Fibroblast of mammary gland (primary cell): ENCODE results near the gene MRPL47.

ENCODE experiments used
- DNase-seq: peaks from one replicate; pipeline ENCODE4 v3.0.0-alpha.2; 2010; ENCODE audit warnings: low read depth
- H3K4me3 ChIP-seq: 2 replicates; pipeline ENCODE4 v1.5.1; 2011; ENCODE audit warnings: low read depth, mild to moderate bottlenecking, low read length, moderate library complexity; ENCODE audit not compliant: control insufficient read depth
- CTCF ChIP-seq: conservative IDR thresholded peaks from 2 replicates; pipeline ENCODE4 v1.5.1; 2011; ENCODE audit warnings: low read depth, low read length, inconsistent platforms; ENCODE audit not compliant: control insufficient read depth, insufficient read depth

Gene MRPL47

GRCh38 chr3:179613807-179614206 lies 9.4 kb upstream of the MRPL47 start:
- no peak overlapping the region for H3K4me3 ChIP-seq
- TF ChIP-seq CTCF: no peak
- DNase-seq: peak; percentile 20

- no peak for TF ChIP-seq CTCF
- no peak for DNase-seq
- no peak overlapping the region for H3K4me3 ChIP-seq
Observed at GRCh38 chr3:179610066-179610465, 5.6 kb upstream of the MRPL47 start.

GRCh38 chr3:179608931-179609720 lies 4.7 kb upstream of the MRPL47 start:
- no peak for TF ChIP-seq CTCF

GRCh38 chr3:179606534-179607085 lies 2.2 kb upstream of the MRPL47 start:
- no peak for DNase-seq
- H3K4me3 ChIP-seq: no peak overlapping the region
- no peak for TF ChIP-seq CTCF

More at GRCh38 chr3:179608931-179609720, 4.7 kb upstream of the MRPL47 start:
- no peak for DNase-seq
- H3K4me3 ChIP-seq: no peak overlapping the region

GRCh38 chr3:179603831-179604230 lies 607 bp downstream of the MRPL47 start:
- peak overlapping the region; percentile 68 for H3K4me3 ChIP-seq
- no peak for DNase-seq
- no peak for TF ChIP-seq CTCF

- no peak for TF ChIP-seq CTCF
- peak overlapping the region; percentile 68 for H3K4me3 ChIP-seq
- no peak for DNase-seq
Observed at GRCh38 chr3:179603321-179603720, 1.1 kb downstream of the MRPL47 start.
